CD14-positive monocyte (primary cell): ENCODE data around the gene SMIM32. TPM values are rescaled to one million over a fixed set of nuclear protein-coding genes. Genes with fewer than 3 reads are reported as not detected.
A peak's percentile ranks its signal among the peaks of the same experiment; 100 is the strongest.

ENCODE experiments used
- DNase-seq, 3 donors: peaks; one replicate each; pipeline ENCODE4 v3.0.0-alpha.2; 2011 to 2022
- H2AFZ ChIP-seq: 2 replicates; pipeline ENCODE4 v1.6.0; 2012; ENCODE audit warnings: mild to moderate bottlenecking, low read depth, low read length, inconsistent platforms; ENCODE audit not compliant: insufficient read depth, poor library complexity, severe bottlenecking
- H3K27ac ChIP-seq, 2 donors: 1 replicate in 1 of 2; 2 replicates in 1 of 2; pipeline ENCODE4 v1.5.1; 2012 to 2013; ENCODE audit warnings: low read length in 2 of 2, control low read depth in 1 of 2, inconsistent platforms in 1 of 2, low read depth in 1 of 2, mild to moderate bottlenecking in 1 of 2
- H3K27me3 ChIP-seq, 2 donors: one replicate each; pipeline versions ENCODE4 v1.6.0 to v1.6.1; 2011 to 2013; ENCODE audit warnings: low read length in 2 of 2; ENCODE audit not compliant: control insufficient read depth in 2 of 2, insufficient read depth in 2 of 2
- H3K36me3 ChIP-seq, 2 donors: replicated peaks in 1 of 2; 1 replicate in 1 of 2; 2 replicates in 1 of 2; pipeline versions ENCODE4 v1.5.1 to v1.6.1; 2012 to 2013; ENCODE audit warnings: low read length in 2 of 2, control low read depth in 1 of 2, inconsistent platforms in 1 of 2, mild to moderate bottlenecking in 1 of 2; ENCODE audit not compliant: insufficient read depth in 2 of 2, control insufficient read depth in 1 of 2
- H3K4me1 ChIP-seq, 2 donors: 1 replicate in 1 of 2; 2 replicates in 1 of 2; pipeline versions ENCODE4 v1.5.1 to v1.6.1; 2012 to 2013; ENCODE audit warnings: low read length in 2 of 2, control low read depth in 1 of 2, inconsistent platforms in 1 of 2, mild to moderate bottlenecking in 1 of 2, moderate library complexity in 1 of 2; ENCODE audit not compliant: insufficient read depth in 2 of 2, control insufficient read depth in 1 of 2
- H3K4me2 ChIP-seq: replicated peaks from 2 replicates; pipeline ENCODE3; 2012; ENCODE audit warnings: low read length, moderate library complexity, mild to moderate bottlenecking; ENCODE audit not compliant: poor library complexity, severe bottlenecking; ENCODE audit errors: extremely low read depth
- H3K4me3 ChIP-seq, 3 experiments: fragments of 200-600 bp in 1 of 3; sonication (generic) in 1 of 3; replicated peaks in 1 of 3; 1 replicate in 2 of 3; 2 replicates in 1 of 3; pipeline ENCODE4 v1.5.1; 2011 to 2013; ENCODE audit warnings: low read length in 3 of 3, mild to moderate bottlenecking in 3 of 3, control low read depth in 2 of 3, low read depth in 2 of 3, inconsistent platforms in 1 of 3, moderate library complexity in 1 of 3
- H3K79me2 ChIP-seq: 2 replicates; pipeline ENCODE4 v1.6.0; 2012; ENCODE audit warnings: mild to moderate bottlenecking, control low read depth, inconsistent platforms, low read length, moderate library complexity; ENCODE audit not compliant: insufficient read depth
- H3K9ac ChIP-seq: 2 replicates; pipeline ENCODE4 v1.6.0; 2017; ENCODE audit warnings: low read length, mild to moderate bottlenecking; ENCODE audit not compliant: insufficient read depth, poor library complexity, severe bottlenecking
- H3K9me3 ChIP-seq, 2 donors: replicated peaks in 1 of 2; 1 replicate in 1 of 2; 2 replicates in 1 of 2; pipeline versions ENCODE4 v1.5.1 to v1.6.1; 2012 to 2013; ENCODE audit warnings: low read length in 2 of 2, control low read depth in 1 of 2; ENCODE audit not compliant: control insufficient read depth in 1 of 2, insufficient read depth in 1 of 2
- H4K20me1 ChIP-seq: 2 replicates; pipeline ENCODE4 v1.6.0; 2012; ENCODE audit warnings: mild to moderate bottlenecking, low read length, control low read depth, moderate library complexity; ENCODE audit not compliant: insufficient read depth
- H3K27ac Mint-ChIP-seq, 7 donors: one replicate each; pipeline ENCODE4 v1.8.0; 2020; ENCODE audit warnings: mild to moderate bottlenecking in 7 of 7, mixed read lengths in 7 of 7, moderate library complexity in 6 of 7, inconsistent platforms in 2 of 7
- H3K27me3 Mint-ChIP-seq, 3 donors: one replicate each; pipeline ENCODE4 v1.8.0; 2021 to 2022; ENCODE audit warnings: low read depth in 3 of 3, mild to moderate bottlenecking in 3 of 3, mixed read lengths in 3 of 3, moderate library complexity in 3 of 3, inconsistent platforms in 1 of 3
- H3K36me3 Mint-ChIP-seq, 2 donors: one replicate each; pipeline ENCODE4 v1.8.0; 2020; ENCODE audit warnings: mixed read lengths in 2 of 2, inconsistent platforms in 1 of 2, mild to moderate bottlenecking in 1 of 2
- H3K4me1 Mint-ChIP-seq: one replicate; pipeline ENCODE4 v1.8.0; 2020; ENCODE audit warnings: mild to moderate bottlenecking, mixed read lengths
- H3K4me3 Mint-ChIP-seq, 2 donors: one replicate each; pipeline ENCODE4 v1.8.0; 2020; ENCODE audit warnings: mild to moderate bottlenecking in 2 of 2, mixed read lengths in 2 of 2, moderate library complexity in 1 of 2
- H3K9me3 Mint-ChIP-seq, 7 donors: one replicate each; pipeline ENCODE4 v1.8.0; 2020 to 2022; ENCODE audit warnings: mixed read lengths in 7 of 7, mild to moderate bottlenecking in 6 of 7, moderate library complexity in 6 of 7, inconsistent platforms in 2 of 7
- WGBS: methylation state at CpG from one replicate; pipeline ENCODE4 v1.1.5; 2013; ENCODE audit warnings: missing lambda C conversion rate; ENCODE audit not compliant: insufficient coverage; 5-methylcytosine and 5-hydroxymethylcytosine counted together
- intact Hi-C, 2 donors: fragments of 100-400 bp; cut with micrococcal nuclease; formaldehyde crosslinking; loops; one replicate each; pipeline versions ENCODE4 v1.15.0 to v1.15.1; 2023
- polyA plus RNA-seq, 3 donors: library from polyadenylated mRNA; depleted of rRNA in 1 of 3; unstranded in 2 of 3; stranded (reverse) in 1 of 3; fragments of 300-500 nt in 2 of 3; fragments of >200 nt in 1 of 3; fragmentation: Illumina TruSeq in 2 of 3; gene quantifications; 1 replicate in 2 of 3; 2 replicates in 1 of 3; pipeline ENCODE4 v1.2.3, GENCODE V29; 2012 to 2021
- TF ChIP-seq, protein P1 (sequence below): fragments of 200-600 bp; IDR thresholded peaks from one replicate; pipeline ENCODE4 v1.8.0; 2022; ENCODE audit warnings: antibody characterized with exemption, mild to moderate bottlenecking

SMIM32 gene
- polyA plus RNA-seq, 3 donors, result not detected

DNA sequence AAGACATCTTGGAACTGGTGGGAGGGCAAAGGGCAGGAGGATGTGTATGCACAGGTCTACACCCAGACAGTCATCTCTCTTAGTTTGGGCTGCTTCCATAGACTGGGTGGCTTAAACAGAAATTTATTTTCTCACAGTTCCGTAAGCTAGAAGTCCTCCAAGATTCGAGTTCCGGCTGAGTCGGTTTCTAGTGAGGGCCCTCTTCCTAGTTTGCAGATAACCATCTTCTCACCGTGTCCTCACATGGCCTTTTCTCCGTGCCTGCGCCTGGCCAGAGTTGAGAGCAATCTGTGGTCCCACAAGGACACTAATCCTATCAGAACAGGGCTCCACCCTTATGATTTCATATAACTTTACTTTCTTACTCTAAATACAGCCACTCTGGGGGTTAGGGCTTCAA is 4.1 kb downstream of the SMIM32 start:
- Mint-ChIP-seq H3K4me1 (peaks cover 10% of the 10 kb centered on the region), H3K36me3 (peaks cover 18 to 32% of the 10 kb centered on the region in 2 donors), H3K9me3 (peaks cover 0 to 6% (median 0%) of the 10 kb centered on the region in 7 donors), H3K27me3 (peaks cover 39 to 40% (median 40%) of the 10 kb centered on the region in 3 donors), H3K27ac (peak overlapping the region in 1 of 7 donors; percentile 54), H3K4me3 (no peak overlapping the region)
- 99% methylated on average over 7 of the region's 7 CpGs for WGBS
- Histone ChIP-seq H2AFZ (no peak overlapping the region), H3K27ac (no peak overlapping the region), H3K4me3 (no peak overlapping the region), H3K9me3 (peaks cover 0 to 10% of the 10 kb centered on the region in 2 donors), H3K4me2 (no peak overlapping the region), H4K20me1 (no peaks in the 10 kb centered on the region), H3K9ac (no peak overlapping the region), H3K36me3 (peaks cover 4 to 7% of the 10 kb centered on the region in 2 donors), H3K4me1 (peaks cover 3 to 12% of the 10 kb centered on the region in 2 donors), H3K79me2 (no peaks in the 10 kb centered on the region), H3K27me3 (peaks cover 28 to 44% of the 10 kb centered on the region in 2 donors)
- no peak for DNase-seq
- intact Hi-C loops, result no loop called here
- TF ChIP-seq, protein P1, sequence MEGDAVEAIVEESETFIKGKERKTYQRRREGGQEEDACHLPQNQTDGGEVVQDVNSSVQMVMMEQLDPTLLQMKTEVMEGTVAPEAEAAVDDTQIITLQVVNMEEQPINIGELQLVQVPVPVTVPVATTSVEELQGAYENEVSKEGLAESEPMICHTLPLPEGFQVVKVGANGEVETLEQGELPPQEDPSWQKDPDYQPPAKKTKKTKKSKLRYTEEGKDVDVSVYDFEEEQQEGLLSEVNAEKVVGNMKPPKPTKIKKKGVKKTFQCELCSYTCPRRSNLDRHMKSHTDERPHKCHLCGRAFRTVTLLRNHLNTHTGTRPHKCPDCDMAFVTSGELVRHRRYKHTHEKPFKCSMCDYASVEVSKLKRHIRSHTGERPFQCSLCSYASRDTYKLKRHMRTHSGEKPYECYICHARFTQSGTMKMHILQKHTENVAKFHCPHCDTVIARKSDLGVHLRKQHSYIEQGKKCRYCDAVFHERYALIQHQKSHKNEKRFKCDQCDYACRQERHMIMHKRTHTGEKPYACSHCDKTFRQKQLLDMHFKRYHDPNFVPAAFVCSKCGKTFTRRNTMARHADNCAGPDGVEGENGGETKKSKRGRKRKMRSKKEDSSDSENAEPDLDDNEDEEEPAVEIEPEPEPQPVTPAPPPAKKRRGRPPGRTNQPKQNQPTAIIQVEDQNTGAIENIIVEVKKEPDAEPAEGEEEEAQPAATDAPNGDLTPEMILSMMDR, result no peak

DNA sequence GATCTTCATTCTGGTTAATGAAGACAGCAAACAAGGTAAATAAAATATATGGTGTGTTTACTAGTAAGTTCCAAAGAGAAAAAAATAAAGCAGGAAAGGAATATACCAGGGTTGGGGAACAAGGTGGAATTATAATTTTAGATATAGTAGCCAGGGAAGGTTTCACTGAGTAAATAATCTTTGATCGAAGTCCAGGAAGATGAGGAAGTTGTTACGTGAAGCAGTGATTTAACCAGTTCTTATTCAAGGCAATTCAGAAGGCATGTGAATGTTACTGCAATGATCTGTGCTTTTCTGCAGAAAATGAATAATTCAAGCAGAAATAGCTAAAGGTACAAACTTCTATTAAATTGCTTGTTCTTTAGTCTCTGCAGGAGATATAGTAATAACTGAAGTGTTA is 6.2 kb downstream of the SMIM32 start:
- intact Hi-C loops, result no loop called here
- Histone ChIP-seq H2AFZ (no peak overlapping the region), H3K4me2 (no peak overlapping the region), H3K9me3 (peaks cover 0 to 7% of the 10 kb centered on the region in 2 donors), H4K20me1 (no peaks in the 10 kb centered on the region), H3K4me1 (peaks cover under 1 to 4% of the 10 kb centered on the region in 2 donors), H3K79me2 (no peaks in the 10 kb centered on the region), H3K4me3 (no peak overlapping the region), H3K36me3 (peaks cover 4 to 7% of the 10 kb centered on the region in 2 donors), H3K27ac (no peak overlapping the region), H3K9ac (no peak overlapping the region), H3K27me3 (peaks cover 16 to 25% of the 10 kb centered on the region in 2 donors)
- peaks cover 0 to 2% (median 0%) of the 10 kb centered on the region in 7 donors for H3K9me3 Mint-ChIP-seq
- H3K36me3 Mint-ChIP-seq, result peaks cover 24 to 35% of the 10 kb centered on the region in 2 donors
- peaks cover 8% of the 10 kb centered on the region for H3K4me1 Mint-ChIP-seq
- H3K27me3 Mint-ChIP-seq, result peaks cover 20 to 27% (median 21%) of the 10 kb centered on the region in 3 donors
- no peak overlapping the region for H3K27ac Mint-ChIP-seq
- DNase-seq, result no peak
- 89% methylated on average over 2 of the region's 2 CpGs for WGBS
- no peak overlapping the region for H3K4me3 Mint-ChIP-seq
- TF ChIP-seq, protein P1, result no peak
